Left renal pelvis (tissue), 4 donors: ENCODE results near the gene NUDT16L1. TPM values are rescaled to one million over a fixed set of nuclear protein-coding genes. Genes with fewer than 3 reads are reported as not detected.

Experiments used
- DNase-seq, 4 donors: peaks; one replicate each; pipeline ENCODE4 v3.0.0-alpha.2; 2013; ENCODE audit warnings: low read depth in 4 of 4, low spot score in 3 of 4
- polyA plus RNA-seq, 4 donors: library from polyadenylated mRNA; unstranded; fragments of 120-200 nt; gene quantifications; one replicate each; pipeline ENCODE4 v1.2.1, GENCODE V29; 2013; ENCODE audit not compliant: insufficient read length in 4 of 4

Gene NUDT16L1
- polyA plus RNA-seq, 4 donors = 27.0 to 54.6 (median 35.6) TPM

GRCh38 chr16:4745274-4745569 is 51.9 kb downstream of the NUDT16L1 start:
- DNase-seq = no peak

Other genes starting within 250 kb of the NUDT16L1 start
- 10 to 100 TPM; 27.3 to 52.9 (median 35.3) TPM for gene NMRAL1, start 218.9 kb upstream of the NUDT16L1 start, polyA plus RNA-seq
- gene HMOX2, start 217.2 kb upstream of the NUDT16L1 start, polyA plus RNA-seq = 10 to 100 TPM; 47.5 to 53.7 (median 49.6) TPM
- 10 to 100 TPM; 21.0 to 31.1 (median 28.3) TPM for gene CDIP1, start 154.8 kb upstream of the NUDT16L1 start, polyA plus RNA-seq
- under 1 TPM; 0.14 to 0.41 (median 0.23) TPM for gene C16orf96, start 137.2 kb upstream of the NUDT16L1 start, polyA plus RNA-seq
- gene UBALD1, start 78.7 kb upstream of the NUDT16L1 start, polyA plus RNA-seq = 10 to 100 TPM; 11.7 to 30.8 (median 14.2) TPM
- 10 to 100 TPM; 38.7 to 70.3 (median 53.1) TPM for gene MGRN1, start 68.7 kb upstream of the NUDT16L1 start, polyA plus RNA-seq
- 10 to 100 TPM; 17.0 to 36.0 (median 22.6) TPM for gene ANKS3, start 40.7 kb downstream of the NUDT16L1 start, polyA plus RNA-seq
- gene DNAAF8, start 41.0 kb downstream of the NUDT16L1 start, polyA plus RNA-seq = 1 to 10 TPM in 3 of 4 donors, under 1 TPM in 1; 0.86 to 2.3 (median 2.0) TPM
- 10 to 100 TPM; 12.7 to 21.5 (median 15.5) TPM for gene ZNF500, start 73.6 kb downstream of the NUDT16L1 start, polyA plus RNA-seq
- not detected for gene SEPTIN12, start 94.8 kb downstream of the NUDT16L1 start, polyA plus RNA-seq
- 10 to 100 TPM in 3 of 4 donors, under 1 TPM in 1; 0.25 to 13.5 (median 11.2) TPM for gene SMIM22, start 101.8 kb downstream of the NUDT16L1 start, polyA plus RNA-seq
- gene ROGDI, start 109.1 kb downstream of the NUDT16L1 start, polyA plus RNA-seq = 10 to 100 TPM; 33.8 to 46.5 (median 37.3) TPM
- gene GLYR1, start 153.7 kb downstream of the NUDT16L1 start, polyA plus RNA-seq = 100 to 1,000 TPM in 3 of 4 donors, 10 to 100 TPM in 1; 70.6 to 150 (median 140) TPM
- gene UBN1, start 153.9 kb downstream of the NUDT16L1 start, polyA plus RNA-seq = 10 to 100 TPM; 22.2 to 36.5 (median 32.5) TPM
- 10 to 100 TPM in 3 of 4 donors, 1 to 10 TPM in 1; 3.7 to 40.1 (median 28.3) TPM for gene PPL, start 243.6 kb downstream of the NUDT16L1 start, polyA plus RNA-seq